GM23338 (cell line): ENCODE results near the gene DGCR6L.
"Not testable (repeated sequence)": the region's sequence is repeated elsewhere in the genome, so short reads cannot be mapped to it uniquely, and the experiment has no call there.

Experiments used
- CREB1 ChIP-seq: fragments of 250-450 bp; sonication (Bioruptor Pico); IDR thresholded peaks from 2 replicates; pipeline ENCODE4 v1.5.0; 2020; ENCODE audit warnings: low read depth, mild to moderate bottlenecking, moderate library complexity
- ETS1 ChIP-seq: IDR thresholded peaks from 2 replicates; pipeline ENCODE4 v1.6.1; 2016; ENCODE audit warnings: antibody characterized with exemption
- EZH2 ChIP-seq: fragments of 200-600 bp; sonication (generic); IDR thresholded peaks from one replicate; pipeline ENCODE4 v1.8.0; 2017; ENCODE audit warnings: antibody characterized with exemption, mild to moderate bottlenecking, low read depth; ENCODE audit not compliant: unreplicated experiment
- EZH2phosphoT487 ChIP-seq: fragments of 200-600 bp; sonication (generic); IDR thresholded peaks from one replicate; pipeline ENCODE4 v1.8.1; 2018; ENCODE audit warnings: antibody characterized with exemption; ENCODE audit not compliant: unreplicated experiment
- POLR2AphosphoS5 ChIP-seq: IDR thresholded peaks from 2 replicates; pipeline ENCODE4 v1.6.1; 2016; ENCODE audit warnings: antibody characterized with exemption, low read depth
- REST ChIP-seq: IDR thresholded peaks from one replicate; pipeline ENCODE4 v1.6.1; 2018; ENCODE audit warnings: antibody characterized with exemption; ENCODE audit not compliant: unreplicated experiment
- TF ChIP-seq, protein P1 (sequence below), 2 experiments: fragments of 200-600 bp in 1 of 2; sonication (generic) in 1 of 2; conservative IDR thresholded peaks; 2 replicates each; pipeline versions ENCODE4 v1.5.1 to v1.6.1; 2016 to 2017; ENCODE audit warnings: antibody characterized with exemption in 2 of 2, low read depth in 2 of 2, mild to moderate bottlenecking in 2 of 2, moderate library complexity in 1 of 2

GRCh38 chr22:20357967-20358366 lies 38.1 kb upstream of the DGCR6L start:
- TF ChIP-seq, protein P1, sequence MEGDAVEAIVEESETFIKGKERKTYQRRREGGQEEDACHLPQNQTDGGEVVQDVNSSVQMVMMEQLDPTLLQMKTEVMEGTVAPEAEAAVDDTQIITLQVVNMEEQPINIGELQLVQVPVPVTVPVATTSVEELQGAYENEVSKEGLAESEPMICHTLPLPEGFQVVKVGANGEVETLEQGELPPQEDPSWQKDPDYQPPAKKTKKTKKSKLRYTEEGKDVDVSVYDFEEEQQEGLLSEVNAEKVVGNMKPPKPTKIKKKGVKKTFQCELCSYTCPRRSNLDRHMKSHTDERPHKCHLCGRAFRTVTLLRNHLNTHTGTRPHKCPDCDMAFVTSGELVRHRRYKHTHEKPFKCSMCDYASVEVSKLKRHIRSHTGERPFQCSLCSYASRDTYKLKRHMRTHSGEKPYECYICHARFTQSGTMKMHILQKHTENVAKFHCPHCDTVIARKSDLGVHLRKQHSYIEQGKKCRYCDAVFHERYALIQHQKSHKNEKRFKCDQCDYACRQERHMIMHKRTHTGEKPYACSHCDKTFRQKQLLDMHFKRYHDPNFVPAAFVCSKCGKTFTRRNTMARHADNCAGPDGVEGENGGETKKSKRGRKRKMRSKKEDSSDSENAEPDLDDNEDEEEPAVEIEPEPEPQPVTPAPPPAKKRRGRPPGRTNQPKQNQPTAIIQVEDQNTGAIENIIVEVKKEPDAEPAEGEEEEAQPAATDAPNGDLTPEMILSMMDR (conservative IDR thresholded peaks at IDR 0.05; ENCODE audit: low read depth in 2 of 2) = not testable (repeated sequence)
- TF ChIP-seq EZH2; CREB1 (CRISPR knock-in tag); POLR2AphosphoS5; ETS1; EZH2phosphoT487; REST: not testable (repeated sequence)
